Osteoblast (primary cell): ENCODE measurements around the gene MAPKAP1. TPM values are rescaled to one million over a fixed set of nuclear protein-coding genes. Genes with fewer than 3 reads are reported as not detected.

Experiments used
- DNase-seq: peaks from one replicate; pipeline ENCODE4 v3.0.0; 2011; ENCODE audit warnings: low spot score, mixed read lengths; ENCODE audit not compliant: insufficient read length; ENCODE audit errors: missing footprints
- H2AFZ ChIP-seq: 2 replicates; pipeline ENCODE4 v1.6.0; 2011; ENCODE audit warnings: mild to moderate bottlenecking, low read length
- H3K27ac ChIP-seq: 2 replicates; pipeline ENCODE4 v1.5.1; 2011; ENCODE audit warnings: mild to moderate bottlenecking, low read depth, low read length, moderate library complexity
- H3K27me3 ChIP-seq: 2 replicates; pipeline ENCODE4 v1.6.0; 2012; ENCODE audit warnings: mild to moderate bottlenecking, control low read depth, inconsistent platforms, low read length, moderate library complexity; ENCODE audit not compliant: insufficient read depth
- H3K36me3 ChIP-seq: 2 replicates; pipeline ENCODE4 v1.5.1; 2011; ENCODE audit warnings: mild to moderate bottlenecking, low read length, control low read depth, moderate library complexity; ENCODE audit not compliant: insufficient read depth
- H3K4me1 ChIP-seq: 2 replicates; pipeline ENCODE4 v1.5.1; 2011; ENCODE audit warnings: mild to moderate bottlenecking, low read length, control low read depth, moderate library complexity; ENCODE audit not compliant: insufficient read depth
- H3K4me2 ChIP-seq: 2 replicates; pipeline ENCODE4 v1.6.0; 2011; ENCODE audit warnings: mild to moderate bottlenecking, low read length; ENCODE audit not compliant: insufficient read depth
- H3K4me3 ChIP-seq: fragments of 200-600 bp; sonication (generic); 3 replicates; pipeline ENCODE4 v1.5.1; 2012; ENCODE audit warnings: mild to moderate bottlenecking, low read length, inconsistent platforms; ENCODE audit not compliant: insufficient read depth
- H3K79me2 ChIP-seq: 2 replicates; pipeline ENCODE4 v1.6.0; 2012; ENCODE audit warnings: mild to moderate bottlenecking, low read length, control low read depth, inconsistent platforms; ENCODE audit not compliant: insufficient read depth
- H3K9me3 ChIP-seq: 2 replicates; pipeline ENCODE4 v1.5.1; 2011; ENCODE audit warnings: low read depth, low read length, control low read depth
- H4K20me1 ChIP-seq: 2 replicates; pipeline ENCODE4 v1.6.0; 2012; ENCODE audit warnings: mild to moderate bottlenecking, low read length, control low read depth; ENCODE audit not compliant: insufficient read depth
- CTCF ChIP-seq: IDR thresholded peaks from 2 replicates; pipeline ENCODE4 v1.5.1; 2011; ENCODE audit warnings: mild to moderate bottlenecking, low read depth, low read length, moderate library complexity; ENCODE audit errors: extremely low read depth
- total RNA-seq: library from RNA; depleted of rRNA; stranded (reverse); fragments of >200 nt; gene quantifications from 2 replicates; pipeline ENCODE4 v1.2.3, GENCODE V29; 2012

Gene MAPKAP1
- total RNA-seq, 1 donor: 72.4 TPM

GRCh38 chr9:125638239-125639045, 68.6 kb downstream of the MAPKAP1 start:
- TF ChIP-seq CTCF: no peak
- H3K4me2 ChIP-seq: no peak overlapping the region
- H3K9me3 ChIP-seq: no peaks in the 10 kb centered on the region
- no peak overlapping the region for H3K27ac ChIP-seq
- peaks cover 16% of the 10 kb centered on the region for H4K20me1 ChIP-seq
- no peak overlapping the region for H2AFZ ChIP-seq
- H3K36me3 ChIP-seq: no peaks in the 10 kb centered on the region
- peaks cover 13% of the 10 kb centered on the region for H3K4me1 ChIP-seq
- peaks cover 92% of the 10 kb centered on the region for H3K79me2 ChIP-seq
- DNase-seq: no peak
- no peaks in the 10 kb centered on the region for H3K27me3 ChIP-seq
- H3K4me3 ChIP-seq: no peak overlapping the region

GRCh38 chr9:125637241-125637640, 69.8 kb downstream of the MAPKAP1 start:
- Histone ChIP-seq H3K9me3 (no peaks in the 10 kb centered on the region), H3K4me1 (peaks cover 25% of the 10 kb centered on the region), H3K79me2 (peaks cover 93% of the 10 kb centered on the region), H4K20me1 (peaks cover 28% of the 10 kb centered on the region), H3K36me3 (no peaks in the 10 kb centered on the region), H3K27ac (no peak overlapping the region), H3K4me2 (no peak overlapping the region), H3K27me3 (no peaks in the 10 kb centered on the region), H2AFZ (no peak overlapping the region), H3K4me3 (no peak overlapping the region)
- DNase-seq: no peak
- TF ChIP-seq CTCF: no peak

- no peak overlapping the region for H3K4me2 ChIP-seq
- no peaks in the 10 kb centered on the region for H3K36me3 ChIP-seq
- no peak overlapping the region for H2AFZ ChIP-seq
- no peaks in the 10 kb centered on the region for H3K27me3 ChIP-seq
- H3K79me2 ChIP-seq: peaks cover 92% of the 10 kb centered on the region
- no peaks in the 10 kb centered on the region for H3K9me3 ChIP-seq
- peaks cover 40% of the 10 kb centered on the region for H4K20me1 ChIP-seq
- no peak overlapping the region for H3K4me3 ChIP-seq
- H3K4me1 ChIP-seq: peaks cover 34% of the 10 kb centered on the region
- TF ChIP-seq CTCF: no peak
- H3K27ac ChIP-seq: no peak overlapping the region
- no peak for DNase-seq
Measured at GRCh38 chr9:125635888-125636287, 71.1 kb downstream of the MAPKAP1 start.

- Histone ChIP-seq H3K4me2 (no peak overlapping the region), H3K27ac (no peak overlapping the region), H3K79me2 (peaks cover 95% of the 10 kb centered on the region), H4K20me1 (peaks cover 47% of the 10 kb centered on the region), H3K4me3 (no peak overlapping the region), H3K4me1 (peaks cover 37% of the 10 kb centered on the region), H3K9me3 (no peaks in the 10 kb centered on the region), H2AFZ (no peak overlapping the region), H3K36me3 (no peaks in the 10 kb centered on the region), H3K27me3 (no peaks in the 10 kb centered on the region)
- DNase-seq: no peak
- TF ChIP-seq CTCF: no peak
Measured at GRCh38 chr9:125634040-125634717, 72.8 kb downstream of the MAPKAP1 start.
